ENCODE results near the gene KLHL29.

Gene KLHL29

DNA sequence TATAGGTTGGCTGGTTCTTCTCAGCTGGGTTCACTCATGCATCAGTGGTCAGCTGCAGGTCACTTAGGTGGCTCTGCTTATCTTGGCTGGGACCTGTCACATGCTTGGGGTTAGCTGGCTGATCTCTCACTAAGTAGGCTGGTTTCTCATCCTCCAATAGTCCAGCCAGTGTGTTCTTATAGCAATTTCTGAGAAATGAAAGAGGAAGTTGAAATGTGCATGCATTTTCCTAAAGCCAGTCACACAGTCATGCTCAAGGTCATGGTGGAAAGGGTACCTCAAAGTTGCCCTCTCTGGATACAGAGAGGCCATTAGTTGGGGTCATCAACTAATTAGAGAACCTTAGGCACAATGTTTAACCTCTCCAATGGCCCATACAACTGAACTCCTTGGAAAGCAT is 64.4 kb downstream of the KLHL29 start:
- DNase-seq (ENCODE audit: low read depth), result no peak

- DNase-seq (ENCODE audit: low read depth), result no peak
Observed at GRCh38 chr2:23449831-23450331, 64.9 kb downstream of the KLHL29 start.

DNA sequence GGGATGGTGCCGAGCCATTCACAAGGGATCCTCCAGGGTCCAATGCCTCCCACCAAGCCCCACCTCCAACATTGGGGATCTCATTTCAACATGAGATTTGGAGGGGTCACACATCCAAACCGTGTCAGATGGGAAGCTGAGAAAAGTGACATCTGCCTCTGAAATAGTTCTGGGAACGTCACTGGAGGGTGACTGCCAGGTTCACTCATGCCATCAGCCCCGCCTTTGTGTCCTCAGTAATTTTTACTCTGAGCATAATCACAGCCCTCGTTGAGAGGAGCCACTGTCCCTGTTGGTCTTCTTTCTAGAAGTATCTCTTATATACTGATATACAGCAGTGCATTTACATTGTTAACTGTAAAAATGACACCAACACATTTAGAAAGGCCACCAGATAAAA is 67.4 kb downstream of the KLHL29 start:
- DNase-seq (ENCODE audit: low read depth), result no peak

GRCh38 chr2:23452853-23453420 is 68.0 kb downstream of the KLHL29 start:
- no peak for DNase-seq (ENCODE audit: low read depth)

- DNase-seq (ENCODE audit: low read depth), result no peak
Observed at GRCh38 chr2:23453432-23453831, 68.5 kb downstream of the KLHL29 start.

DNA sequence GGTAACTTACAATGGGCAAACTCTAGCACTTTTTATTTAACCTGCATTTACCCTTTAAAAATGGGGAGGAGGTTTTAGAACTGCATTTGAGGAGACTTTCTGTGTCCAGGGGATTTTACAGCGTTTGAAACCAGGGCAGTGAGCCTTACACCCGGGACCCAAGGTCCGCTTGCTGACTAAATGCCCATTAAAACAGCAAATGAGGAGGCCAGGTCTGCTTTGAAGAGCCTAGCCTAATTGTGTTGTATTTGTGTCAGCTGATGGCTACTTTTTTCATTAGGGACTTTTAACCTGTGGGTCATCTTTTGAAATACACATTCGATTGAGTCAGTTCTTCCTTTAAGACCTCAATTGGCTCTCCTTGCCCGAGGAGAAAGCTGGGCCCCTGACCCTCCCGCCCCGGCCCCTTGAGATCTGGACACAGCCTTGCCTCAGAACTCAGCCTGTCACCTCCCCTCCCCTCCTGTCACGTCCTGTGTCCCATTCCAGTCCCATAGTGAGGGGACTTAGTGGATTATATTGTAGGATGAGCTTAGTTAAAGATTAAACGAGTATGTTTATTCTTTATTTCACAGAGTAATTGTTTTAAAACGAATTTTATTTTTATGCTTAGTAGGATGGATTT is 69.0 kb downstream of the KLHL29 start:
- DNase-seq (ENCODE audit: low read depth), result no peak

GRCh38 chr2:23454501-23455120 is 69.6 kb downstream of the KLHL29 start:
- no peak for DNase-seq (ENCODE audit: low read depth)

DNA sequence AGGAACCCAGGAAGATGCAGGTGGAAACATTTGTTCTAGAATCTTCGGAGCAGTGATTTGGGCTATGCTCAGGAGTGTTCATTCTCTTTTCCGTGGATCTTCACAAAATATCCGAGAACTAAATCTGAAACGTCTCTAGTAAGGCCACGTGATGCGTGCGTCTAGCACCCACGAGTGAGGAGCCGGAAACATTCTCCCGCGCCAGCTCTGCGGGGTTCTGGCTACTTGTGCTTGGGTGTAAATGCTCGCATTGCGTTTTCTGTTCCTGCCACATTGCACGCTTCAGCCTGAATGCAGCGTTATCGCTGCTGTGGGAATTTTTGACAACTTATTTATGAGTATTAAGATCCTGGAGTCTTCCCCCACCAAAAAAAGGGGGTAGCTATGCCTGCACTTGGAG is 71.4 kb downstream of the KLHL29 start:
- no peak for DNase-seq (ENCODE audit: low read depth)

GRCh38 chr2:23456881-23457760 is 72.1 kb downstream of the KLHL29 start:
- no peak for DNase-seq (ENCODE audit: low read depth)

DNA sequence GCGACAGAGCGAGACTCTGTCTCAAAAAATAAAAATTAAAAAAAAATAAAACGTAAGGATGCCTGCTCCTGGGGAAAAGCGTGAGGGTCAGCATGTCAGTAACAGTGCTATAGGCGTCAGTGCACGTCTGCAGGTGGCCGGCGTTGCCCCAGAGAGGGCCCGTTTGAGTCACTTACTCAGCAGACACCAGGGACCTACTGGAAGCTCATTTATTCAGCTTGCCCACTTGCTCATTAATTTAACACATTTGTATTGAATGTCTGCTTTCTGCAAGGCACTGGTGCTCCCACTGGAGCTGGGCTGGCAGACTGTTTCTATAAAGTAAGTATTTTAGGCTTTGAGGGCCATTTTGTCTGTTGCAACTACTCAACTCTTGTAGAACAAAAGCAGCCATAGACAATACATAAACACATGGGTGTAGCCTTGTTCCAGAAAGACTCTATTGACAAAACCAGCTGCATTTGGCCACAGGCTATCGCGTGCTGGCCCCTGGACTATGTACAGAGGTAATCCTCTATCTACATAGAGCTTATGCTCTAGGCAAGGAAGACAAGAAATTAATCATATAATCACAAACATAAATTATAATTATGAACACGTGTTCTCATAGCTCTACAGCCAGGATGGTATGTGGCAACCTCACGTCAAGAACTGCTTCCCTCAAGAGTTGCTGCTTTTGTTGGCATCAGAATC is 73.2 kb downstream of the KLHL29 start:
- no peak for DNase-seq (ENCODE audit: low read depth)

DNA sequence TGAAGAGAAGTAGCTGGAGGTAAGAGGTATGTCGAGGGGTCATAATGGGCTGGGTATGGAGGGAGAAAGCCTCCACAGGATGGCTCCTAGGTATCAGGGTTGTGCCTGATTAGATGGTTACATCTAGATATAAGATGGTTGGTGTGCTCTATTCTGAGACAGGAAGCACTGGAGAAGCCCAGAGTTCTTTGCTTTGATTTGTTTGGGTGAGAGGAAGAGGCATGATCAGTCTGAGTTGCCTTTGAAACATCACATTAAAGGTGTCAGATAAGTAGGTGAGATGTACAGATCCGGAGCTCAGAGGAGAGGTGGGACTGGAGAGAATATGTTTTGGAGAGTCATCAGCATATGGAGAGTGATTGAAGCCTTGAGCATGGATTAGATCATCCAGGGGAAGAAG is 74.1 kb downstream of the KLHL29 start:
- no peak for DNase-seq (ENCODE audit: low read depth)

GRCh38 chr2:23460228-23460627 is 75.2 kb downstream of the KLHL29 start:
- no peak for DNase-seq (ENCODE audit: low read depth)

GRCh38 chr2:23460993-23461392 is 76.0 kb downstream of the KLHL29 start:
- DNase-seq (ENCODE audit: low read depth), result no peak

- DNase-seq (ENCODE audit: low read depth), result no peak
Observed at GRCh38 chr2:23464156-23464555, 79.2 kb downstream of the KLHL29 start.

DNA sequence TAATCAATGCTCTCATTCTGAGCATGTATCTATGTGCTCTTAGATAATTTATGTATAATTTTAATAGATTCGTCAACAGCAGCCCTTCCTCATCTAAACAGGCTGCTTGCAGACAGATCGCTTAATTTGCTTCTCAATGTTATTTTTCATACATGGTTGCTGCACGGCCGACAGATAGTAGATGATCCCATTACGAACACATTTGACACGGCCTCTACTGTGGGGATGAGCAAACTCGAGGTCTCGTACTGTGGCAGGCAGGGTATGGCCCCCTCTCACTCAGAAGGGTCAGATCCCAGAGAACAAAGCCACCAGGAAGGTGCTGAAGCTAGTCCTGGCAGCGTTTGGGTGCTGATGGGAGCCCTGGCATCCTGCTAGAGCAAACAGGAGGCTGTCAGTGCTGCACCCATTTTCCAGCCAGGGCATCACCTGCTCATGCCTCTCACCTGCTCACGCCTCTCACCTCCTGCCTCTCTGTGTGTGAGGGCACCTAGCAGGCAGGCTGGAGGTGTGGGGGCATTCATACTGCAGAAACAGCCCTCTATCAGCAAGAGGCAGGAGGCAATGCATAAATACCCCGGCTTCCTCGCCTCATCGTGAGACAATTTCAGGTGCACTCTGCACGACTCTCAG is 80.0 kb downstream of the KLHL29 start:
- no peak for DNase-seq (ENCODE audit: low read depth)

DNA sequence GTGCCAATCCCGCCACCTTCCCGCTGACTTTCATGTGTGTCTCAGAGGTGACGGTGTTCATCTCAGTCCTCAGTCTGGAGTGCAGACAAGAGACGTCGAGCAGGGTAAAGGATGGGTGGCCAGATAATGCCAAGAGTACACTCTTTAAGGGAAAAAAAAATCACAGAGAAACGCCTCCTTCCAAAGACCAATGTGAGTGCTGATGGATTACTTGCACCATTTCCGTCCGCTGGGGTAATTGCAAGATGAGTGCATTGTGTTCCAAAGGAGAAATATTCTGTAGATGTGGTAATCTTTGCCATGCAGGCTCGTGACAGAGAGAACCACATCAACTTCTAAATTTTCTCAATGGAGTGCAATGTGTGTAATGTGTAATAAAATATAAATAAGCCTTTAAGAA is 81.0 kb downstream of the KLHL29 start:
- no peak for DNase-seq (ENCODE audit: low read depth)

DNA sequence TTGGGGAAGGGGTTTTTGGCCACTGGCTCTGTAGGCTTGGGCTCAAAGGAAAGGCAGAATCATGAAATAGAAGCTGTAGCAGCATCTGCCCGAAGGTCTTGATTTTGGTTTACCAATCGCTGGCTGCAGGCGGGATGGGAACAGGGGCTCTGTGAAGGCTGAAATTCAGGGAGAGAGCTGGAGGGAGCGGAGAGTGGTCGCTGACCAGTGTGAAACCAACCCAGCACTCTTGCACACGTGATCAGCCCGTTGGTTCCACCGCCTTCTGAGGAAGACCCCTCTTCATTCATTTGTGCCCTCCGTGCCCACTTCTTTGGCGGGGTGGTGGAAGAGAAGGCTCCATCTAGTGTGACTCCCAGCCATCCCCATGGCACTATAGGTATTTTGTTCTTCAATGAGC is 82.6 kb downstream of the KLHL29 start:
- no peak for DNase-seq (ENCODE audit: low read depth)

DNA sequence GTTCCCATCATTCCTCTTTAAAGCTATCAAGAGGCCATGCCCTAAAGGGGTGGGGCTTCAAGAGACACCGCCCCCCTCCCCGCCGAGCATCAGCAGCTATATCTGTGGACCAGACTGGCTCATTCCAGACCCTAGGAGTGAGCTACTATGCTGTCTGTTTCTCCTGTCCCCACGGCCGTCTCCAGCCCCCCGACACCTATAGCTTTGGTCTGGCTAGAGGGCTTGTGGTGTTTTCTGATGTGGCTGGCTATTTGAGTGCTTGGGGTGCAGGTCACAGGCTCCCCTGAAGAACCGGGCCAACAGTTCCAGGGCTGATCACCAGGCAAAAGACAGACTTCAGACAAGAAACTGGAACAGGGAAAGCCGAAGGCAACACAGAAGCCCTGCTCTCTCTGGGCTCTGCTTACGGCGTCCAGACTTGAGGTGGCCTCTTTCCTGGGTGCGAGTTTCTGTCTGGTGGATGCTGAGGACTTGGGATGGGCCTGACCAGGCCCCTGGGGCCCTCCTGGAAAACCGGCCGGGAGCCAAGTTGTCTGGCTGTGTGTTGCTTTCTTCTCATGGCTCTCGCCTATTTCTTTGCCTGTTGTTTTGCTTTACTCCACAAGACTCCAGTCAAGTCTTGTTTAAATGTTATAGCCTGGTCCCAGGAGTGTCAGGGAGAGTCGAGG is 83.6 kb downstream of the KLHL29 start:
- no peak for DNase-seq (ENCODE audit: low read depth)

GRCh38 chr2:23469142-23469540 is 84.2 kb downstream of the KLHL29 start:
- no peak for DNase-seq (ENCODE audit: low read depth)

DNA sequence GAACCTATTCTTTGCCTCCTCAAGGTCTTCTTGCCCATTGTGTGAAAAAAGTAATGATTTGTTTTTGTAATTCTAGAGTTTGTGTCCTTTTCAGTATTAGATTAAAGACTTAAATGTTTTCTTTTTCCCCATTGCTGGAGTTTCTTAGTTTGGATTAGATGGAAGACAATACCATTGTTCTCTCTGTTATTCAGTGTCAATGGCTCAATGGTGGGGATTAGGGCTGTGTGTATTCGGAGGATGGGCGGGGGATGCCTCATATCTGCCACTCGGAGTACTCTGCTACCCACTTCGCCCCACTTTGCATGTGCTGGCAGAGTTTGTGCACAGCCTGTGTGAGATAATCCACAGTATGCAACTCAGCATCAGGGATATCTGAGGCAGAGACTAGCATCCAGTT is 90.1 kb downstream of the KLHL29 start:
- DNase-seq (ENCODE audit: low read depth), result no peak

DNA sequence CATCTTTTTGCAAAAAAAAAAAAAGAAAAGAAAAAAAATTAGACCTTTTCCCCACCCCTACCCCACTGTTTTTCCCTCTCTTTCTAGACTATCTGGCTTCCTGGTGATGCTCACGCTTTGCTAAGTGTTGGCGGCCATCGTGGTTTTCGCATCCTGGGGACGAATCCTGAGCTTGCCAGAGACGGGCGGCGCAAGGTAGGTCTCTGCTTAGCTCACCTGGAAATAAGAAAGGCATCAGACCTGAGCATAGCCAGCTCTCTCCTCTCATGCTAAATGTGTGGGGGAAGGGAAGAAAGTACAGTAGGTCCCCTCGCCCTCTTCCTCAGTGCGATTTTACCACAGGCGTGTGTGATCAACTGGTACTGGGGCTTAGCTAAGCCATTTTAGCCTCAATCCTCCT is 90.5 kb downstream of the KLHL29 start:
- no peak for DNase-seq (ENCODE audit: low read depth)

Data from stimulated activated CD8-positive, alpha-beta memory T cell treated with anti-CD3 and anti-CD28 coated beads, Interleukin-12 subunit alpha, Interleukin-12 subunit beta, amount 100 ng/mL, for 4 hours (primary cell).